Measurements from ENCODE around the gene RAD9A.

The RAD9A gene

GRCh38 chr11:67391304-67392182, at the start of gene RAD9A:
Gene RAD9A, plus strand, starts transcription at chr11:67391986. Its CDS starts 59 bp downstream, at chr11:67392045.
- peak; percentile 91 for DNase-seq

DNA sequence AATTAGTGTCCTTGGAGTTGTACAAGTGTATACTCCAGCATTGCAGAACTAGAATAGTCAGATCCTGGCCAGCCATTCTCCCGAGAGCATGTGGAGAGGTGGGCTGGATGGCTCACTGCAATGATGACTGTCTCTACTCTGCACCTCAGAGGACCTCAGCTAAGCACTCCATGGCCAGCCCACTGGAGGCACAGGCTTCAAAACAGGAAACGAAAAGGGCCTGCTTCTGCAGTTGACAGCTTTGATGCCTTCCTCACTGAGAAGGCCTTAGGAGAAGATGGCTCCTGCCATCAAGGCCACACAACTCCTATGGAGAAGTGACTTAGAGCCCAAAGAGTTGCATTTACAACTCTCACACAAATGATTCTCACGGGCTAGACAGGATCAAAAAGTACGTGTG, 47.5 kb upstream of the RAD9A start:
- no peak for DNase-seq

DNA sequence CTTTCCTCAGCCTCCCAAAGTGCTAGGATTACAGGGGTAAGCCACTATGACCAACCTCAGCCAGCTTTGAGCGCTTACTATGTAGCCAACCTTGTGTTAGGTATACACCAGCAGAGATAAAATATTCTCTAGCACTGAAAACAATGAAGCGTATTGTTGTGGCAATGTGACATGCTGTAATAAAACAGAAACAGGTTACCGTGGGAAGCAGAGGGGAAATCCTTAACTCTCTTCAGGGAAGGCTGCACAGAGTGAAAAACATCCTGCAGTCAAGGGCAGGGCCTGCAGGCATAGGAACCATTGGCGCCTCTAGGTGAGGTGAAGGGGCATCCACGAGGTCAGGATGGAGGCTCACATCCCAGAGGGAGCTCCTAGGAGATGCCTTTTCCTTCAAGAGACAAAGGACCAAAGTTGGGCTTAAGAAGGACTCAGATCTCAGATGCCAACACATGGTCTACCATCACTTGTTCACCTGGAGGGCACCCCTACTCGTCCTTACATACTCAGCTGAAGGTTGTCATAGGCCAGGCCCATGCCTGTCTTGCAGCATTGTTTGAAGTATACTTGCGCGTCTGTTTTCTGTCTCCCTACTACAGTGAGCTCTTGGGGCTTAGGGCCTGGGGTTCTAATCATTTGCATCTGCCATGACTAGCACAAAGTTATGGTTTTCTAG, 46.4 kb upstream of the RAD9A start:
- no peak for DNase-seq

GRCh38 chr11:67345920-67346819, 45.6 kb upstream of the RAD9A start:
- DNase-seq, result peak; percentile 54

DNA sequence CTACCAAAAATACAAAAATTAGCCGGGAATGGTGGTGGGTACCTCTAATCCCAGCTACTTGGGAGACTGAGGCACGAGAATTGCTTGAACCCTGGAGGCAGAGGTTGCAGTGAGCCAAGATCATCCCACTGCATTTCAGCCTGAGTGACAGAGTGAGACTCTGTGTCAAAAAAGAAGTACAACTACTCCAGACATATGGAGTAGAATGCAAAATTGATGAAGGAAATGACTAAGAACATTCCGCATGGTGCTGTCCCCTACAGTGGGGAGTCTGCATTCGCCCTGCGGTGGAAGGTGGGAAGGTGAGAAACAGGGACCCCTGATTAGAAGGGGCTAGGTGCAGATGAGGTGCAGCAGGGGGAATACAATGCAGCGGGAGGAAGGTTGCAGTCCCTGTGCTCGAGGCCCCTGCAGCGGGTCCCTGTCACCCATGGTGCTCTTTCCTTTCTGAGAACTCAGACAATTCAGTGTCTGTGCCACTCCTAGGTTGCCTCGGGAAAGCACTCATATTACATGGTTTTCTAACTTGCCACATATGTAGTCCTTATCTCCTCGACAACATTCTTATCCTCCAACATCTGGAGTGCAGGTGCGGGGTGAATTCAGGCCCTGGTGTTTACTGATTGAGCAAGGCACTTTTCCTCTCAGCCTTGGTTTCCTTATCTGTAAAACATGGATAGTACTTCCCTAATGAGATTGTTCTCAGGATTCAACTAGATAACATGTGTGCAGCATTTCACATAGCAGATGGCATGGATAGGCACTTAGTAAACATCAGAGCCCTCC, 43.6 kb upstream of the RAD9A start:
- DNase-seq, result no peak

DNA sequence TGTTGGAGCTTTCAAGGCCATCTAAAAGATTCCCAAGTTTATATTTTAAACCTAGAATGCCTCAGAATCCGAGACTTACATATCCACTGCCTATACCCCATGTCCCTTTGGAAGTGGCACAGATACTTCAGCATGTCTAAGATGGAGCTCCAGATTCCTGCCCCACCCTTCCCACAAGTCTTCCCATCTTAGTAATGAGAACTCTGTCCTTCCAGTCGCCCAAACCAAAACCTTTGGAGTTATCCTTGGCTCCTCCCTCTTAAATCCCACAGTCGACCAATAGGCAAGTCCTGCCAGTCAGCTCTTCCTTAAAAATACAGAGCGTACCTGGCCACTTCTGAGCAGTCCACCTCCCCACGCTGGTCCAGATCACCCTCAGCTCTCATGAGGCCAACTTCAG, 42.8 kb upstream of the RAD9A start:
- no peak for DNase-seq

DNA sequence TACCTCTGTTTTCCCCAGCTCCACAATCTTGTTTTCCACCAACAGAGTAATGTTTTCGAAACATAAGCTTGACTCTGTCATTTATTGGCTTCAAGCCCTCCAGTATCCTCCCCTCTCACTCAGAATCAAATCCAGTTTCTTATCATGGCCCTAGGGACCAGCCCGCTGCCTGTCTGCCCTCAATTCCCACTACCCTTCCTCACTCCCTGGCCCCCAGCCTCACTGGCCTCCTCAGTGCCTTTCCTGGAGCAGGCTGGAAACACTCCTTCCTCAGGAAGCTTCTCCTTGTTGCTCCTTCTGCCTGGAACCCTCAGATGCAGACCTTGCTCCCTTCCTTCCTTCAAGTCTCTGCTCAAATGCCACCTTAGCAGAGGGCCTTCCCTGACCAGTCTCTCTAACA, 42.3 kb upstream of the RAD9A start:
- no peak for DNase-seq

DNA sequence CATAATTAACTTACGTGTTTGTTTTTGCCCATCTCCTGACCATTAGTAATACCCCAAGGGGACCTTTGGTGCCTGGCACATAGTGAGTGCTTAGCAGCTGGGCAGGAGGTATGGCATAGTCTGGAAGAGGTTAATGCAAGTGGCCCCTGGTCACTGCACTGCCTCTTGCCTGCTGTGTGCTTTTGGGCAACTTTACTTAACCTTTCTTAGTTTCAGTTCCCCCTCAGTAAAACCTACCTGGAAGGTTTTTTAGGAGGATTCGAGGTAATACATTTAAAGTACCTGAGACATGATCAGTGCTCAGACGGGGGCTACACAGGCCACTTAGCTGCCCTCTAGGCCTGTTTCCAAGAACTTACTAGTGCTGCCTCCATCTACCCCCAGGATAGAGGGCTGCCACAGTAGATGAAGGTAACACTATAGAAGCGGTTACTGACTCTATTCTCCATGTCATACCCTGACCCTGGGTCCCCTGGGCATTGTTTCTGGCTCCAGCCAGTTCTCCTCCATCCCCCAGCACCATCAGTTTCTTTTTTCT, 41.8 kb upstream of the RAD9A start:
- DNase-seq, result no peak

- DNase-seq, result peak; percentile 71
Observed at GRCh38 chr11:67351275-67352005, 40.3 kb upstream of the RAD9A start.

DNA sequence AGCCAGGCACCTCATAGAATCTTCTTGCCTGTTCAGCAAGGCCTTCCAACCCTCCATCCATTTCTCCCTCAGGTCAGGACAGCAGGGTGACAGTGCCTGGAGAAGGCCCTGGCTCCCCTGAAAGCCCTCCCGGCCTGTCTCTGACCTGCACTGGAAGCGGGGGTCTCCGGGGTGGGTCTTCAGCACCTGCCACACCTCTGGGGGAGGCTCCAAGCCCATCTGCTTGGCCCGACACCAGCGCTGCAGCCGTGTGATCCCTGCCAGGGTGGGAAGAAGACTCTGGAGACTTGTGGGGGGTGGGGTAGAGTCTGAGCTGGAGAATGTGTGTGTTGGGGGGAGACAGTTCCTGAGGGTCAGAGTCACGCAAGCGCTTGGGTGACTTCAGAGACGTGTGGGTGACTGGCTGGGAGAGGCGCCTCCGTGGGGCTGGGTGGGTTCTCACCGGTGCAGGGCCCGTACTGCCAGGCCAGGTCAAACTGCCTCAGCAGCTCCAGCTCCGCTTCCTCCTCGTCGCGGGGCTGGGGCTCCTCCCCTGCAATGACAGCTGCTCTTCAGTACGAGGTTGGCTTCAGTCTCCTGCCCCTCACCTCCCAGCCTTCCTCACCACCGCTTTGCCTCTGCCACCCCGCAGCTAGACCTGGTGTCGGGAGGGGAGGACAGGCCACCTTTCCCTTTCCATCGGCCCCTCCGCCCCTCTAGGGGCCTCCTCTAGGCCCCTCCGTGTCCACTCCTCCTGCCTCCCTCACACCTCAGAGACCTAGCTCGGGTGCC, 39.1 kb upstream of the RAD9A start:
- DNase-seq, result no peak

DNA sequence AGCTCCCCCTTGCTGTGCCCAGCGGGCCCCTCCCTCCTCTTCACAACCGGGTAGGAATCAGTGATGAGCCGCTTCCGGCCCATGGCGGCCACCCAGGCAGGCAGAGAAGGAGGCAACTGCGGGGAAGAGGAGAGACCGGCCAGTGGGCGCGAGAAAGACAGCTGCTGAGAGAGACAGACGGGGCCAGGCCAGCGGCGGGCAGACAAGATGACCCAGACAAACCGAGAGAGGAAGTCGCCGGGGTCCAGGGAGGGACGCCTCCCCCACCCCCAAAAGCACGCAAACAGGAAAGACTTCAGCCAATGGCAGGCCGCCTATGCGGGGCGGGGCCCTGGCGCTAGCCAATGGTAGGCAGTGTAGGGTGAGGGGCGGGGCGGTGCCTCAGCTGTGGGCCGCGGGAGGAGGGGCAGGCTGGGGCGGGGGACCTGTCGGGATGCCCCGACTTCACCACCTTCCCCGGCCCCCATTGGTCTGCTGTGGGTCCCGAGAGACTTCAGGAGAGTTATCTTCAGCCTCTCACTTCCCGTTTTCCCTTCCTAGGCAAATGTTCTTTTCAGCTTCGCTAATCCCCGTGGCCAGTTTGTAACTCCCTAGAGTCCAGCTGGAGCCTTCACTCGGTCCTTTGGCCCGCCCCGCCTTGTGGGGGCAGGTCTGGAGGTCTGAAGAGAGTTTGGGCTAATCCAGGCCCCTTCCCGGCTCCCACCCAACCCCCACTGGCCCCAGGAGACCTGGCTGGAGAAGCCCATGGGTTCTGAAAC, 38.3 kb upstream of the RAD9A start, which contains the start of gene POLD4:
Gene POLD4, minus strand, starts transcription at position 230 of the 758 bp plus-strand sequence. Its CDS starts 147 bp downstream, at position 83.
- peak; percentile 94 for DNase-seq

DNA sequence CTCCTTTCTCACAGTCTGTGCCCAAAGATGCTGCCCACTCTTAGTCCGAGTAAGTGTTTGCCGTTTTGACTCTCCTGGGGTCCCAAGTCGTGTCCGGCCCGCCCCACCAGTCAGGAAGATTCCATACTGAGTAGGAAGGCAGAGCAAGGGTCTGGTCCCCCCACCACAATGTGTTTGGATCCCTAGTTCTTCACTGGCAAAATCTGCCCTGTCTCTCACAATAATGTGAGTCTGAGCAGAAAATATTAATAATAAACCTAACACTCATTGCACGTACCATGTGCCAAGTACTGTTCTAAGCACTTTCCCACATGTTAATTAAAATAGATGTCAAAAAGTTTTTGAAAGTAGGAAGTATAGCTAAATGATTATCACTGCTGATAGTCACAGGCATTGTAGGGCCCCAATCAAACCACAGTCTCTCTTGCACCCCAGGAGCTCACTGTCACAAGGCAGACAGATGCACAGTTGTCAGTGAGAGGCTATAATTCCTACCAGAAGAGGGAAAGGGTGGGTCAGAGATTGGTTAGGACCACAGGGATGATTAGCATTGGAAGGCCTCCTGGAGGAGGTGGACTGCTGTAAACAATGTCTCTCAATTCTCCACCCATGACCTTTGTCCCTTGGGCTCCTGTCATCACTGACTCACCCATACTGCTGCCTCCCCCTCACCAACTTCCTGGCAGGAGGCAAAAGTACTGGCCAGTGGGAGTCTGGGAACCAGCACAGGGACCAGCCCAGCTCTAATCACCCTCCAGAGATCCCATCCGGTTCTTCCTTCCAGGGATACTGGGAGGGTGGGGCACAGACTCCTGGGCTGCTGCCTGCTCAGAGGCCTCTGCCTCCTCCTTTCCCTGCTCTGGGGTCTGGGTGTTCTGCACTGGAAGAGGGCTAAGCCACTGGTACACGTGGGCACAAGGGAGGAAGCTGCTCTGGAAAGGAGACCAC, 37.4 kb upstream of the RAD9A start:
- DNase-seq, result peak; percentile 98

DNA sequence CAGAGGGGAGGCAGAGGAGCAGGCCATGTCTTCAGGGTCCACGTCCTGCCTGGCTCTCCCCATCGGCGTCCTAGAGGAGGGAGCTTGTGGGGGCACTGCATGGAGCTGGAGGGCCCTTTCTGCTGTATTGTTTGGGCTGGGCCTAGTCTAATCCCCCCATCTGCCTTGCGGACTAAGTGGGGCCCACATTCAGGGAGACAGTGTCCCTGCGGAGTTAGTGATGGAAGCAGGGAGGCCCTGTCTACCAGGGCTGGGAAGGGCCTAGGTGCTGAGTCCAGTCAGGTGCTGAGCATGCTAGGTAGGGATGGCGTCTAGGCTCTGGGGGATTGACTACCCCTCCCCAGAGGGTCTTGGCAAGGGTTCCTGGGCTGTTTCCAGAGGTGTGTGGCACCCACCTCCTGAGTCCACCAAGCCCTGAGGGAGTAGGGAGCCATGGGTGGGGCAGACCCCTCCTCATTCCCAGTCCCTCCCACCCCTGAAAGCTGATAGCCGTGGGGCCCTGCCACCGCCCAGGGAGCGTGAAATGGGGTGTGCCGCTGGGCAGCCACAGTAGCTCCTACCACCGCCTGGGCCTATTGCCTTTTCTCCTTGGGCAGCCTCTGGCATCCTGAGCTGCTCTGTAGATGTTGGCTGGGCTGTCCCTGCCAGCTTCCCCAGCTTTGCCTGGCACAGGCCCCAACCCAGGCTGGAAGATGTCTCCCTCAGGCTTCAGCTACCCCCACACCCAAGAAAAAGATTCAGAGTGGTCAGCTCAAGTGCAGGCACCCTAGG, 36.6 kb upstream of the RAD9A start:
- DNase-seq, result no peak

DNA sequence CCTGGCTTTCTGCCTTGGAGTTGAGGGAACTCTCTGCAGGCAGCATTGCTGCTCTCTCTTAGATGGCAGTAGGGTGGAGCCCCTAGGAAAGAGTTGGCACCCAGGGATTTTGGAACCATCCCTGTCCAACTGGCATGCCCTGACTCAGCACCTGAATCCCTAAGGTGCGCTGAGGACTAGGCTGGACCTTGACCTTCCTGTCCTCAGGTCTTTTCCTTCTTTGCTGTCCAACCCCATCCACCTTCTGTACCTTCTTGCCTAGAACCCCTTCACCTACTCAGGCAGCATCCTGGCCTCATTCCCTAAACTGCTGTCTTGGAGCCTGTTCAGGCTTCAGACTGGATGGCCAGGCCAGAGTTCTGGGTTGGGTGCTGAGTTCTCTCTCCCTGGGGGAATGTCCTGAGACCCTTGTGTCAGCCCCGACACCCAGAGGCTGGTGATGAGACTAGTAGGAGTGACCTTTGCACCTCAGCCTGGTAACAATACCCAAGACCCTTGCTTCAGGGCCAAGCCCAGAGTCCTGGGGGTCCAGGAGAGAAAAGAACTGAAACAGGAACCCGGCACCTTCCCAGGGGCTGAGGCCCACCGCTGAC, 35.9 kb upstream of the RAD9A start:
- DNase-seq, result no peak

GRCh38 chr11:67356387-67356863, 35.4 kb upstream of the RAD9A start:
- DNase-seq, result no peak

- peak; percentile 74 for DNase-seq
Observed at GRCh38 chr11:67356864-67357561, 34.8 kb upstream of the RAD9A start.
